HG03575 (cell line): ENCODE data around the gene SLC6A6.

Experiments used
- ATAC-seq: cut with Tn5 transposase; IDR thresholded peaks from one replicate; pipeline ENCODE4 v1.9.1; 2021; ENCODE audit not compliant: unreplicated experiment, insufficient number of reproducible peaks, low FRiP score; ENCODE audit errors: extremely low read depth

The SLC6A6 gene

DNA sequence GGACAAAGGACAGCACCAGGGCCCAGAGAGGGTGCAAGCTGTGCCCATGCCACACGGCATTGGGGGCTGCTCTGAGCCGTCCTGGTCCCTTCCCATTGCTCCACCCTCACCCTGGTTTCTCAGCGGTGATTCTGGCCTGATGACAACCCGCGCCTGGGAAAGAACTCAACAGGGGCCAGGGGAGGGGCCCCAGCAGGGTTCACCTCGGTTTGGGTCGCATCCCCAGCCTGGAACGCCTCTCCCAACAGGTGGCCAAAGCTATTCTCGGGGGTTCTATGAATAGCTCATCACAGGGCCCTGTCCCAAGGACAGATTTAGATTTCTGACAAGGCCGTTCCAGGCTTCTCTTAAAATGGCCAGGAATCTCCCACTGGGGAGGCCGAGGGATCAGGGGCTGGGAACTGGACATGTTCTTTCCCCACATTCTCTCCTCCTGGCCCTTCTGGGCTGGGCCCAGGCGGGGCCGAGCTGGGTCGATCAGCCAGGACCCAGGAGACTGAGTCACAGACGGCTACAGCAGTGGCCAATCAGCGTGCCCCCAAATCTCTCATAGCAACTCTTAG lies 119.8 kb downstream of the SLC6A6 start:
- no peak for ATAC-seq

- ATAC-seq = no peak
Observed at GRCh38 chr3:14522768-14523167, 120.4 kb downstream of the SLC6A6 start.

- no peak for ATAC-seq
Observed at GRCh38 chr3:14523792-14524191, 121.4 kb downstream of the SLC6A6 start.

DNA sequence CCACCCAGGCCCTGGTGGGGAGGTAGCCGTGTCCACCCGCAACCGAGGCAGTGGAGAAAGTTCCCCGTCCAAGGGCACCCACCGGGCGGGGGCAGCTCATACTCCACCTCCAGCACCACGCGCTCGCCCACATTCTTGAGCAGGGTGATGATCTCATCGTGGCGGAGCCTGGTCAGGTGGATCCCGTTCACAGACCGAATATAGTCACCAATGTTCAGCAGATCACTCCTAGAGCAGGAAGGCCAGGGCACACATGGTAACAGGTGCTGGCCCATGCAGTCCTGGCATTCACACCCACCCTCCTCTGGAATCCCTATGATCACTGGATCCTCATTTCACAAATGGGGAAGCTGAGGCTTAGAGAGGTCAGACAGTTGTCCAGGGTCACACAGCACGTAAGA lies 121.9 kb downstream of the SLC6A6 start:
- ATAC-seq = no peak

DNA sequence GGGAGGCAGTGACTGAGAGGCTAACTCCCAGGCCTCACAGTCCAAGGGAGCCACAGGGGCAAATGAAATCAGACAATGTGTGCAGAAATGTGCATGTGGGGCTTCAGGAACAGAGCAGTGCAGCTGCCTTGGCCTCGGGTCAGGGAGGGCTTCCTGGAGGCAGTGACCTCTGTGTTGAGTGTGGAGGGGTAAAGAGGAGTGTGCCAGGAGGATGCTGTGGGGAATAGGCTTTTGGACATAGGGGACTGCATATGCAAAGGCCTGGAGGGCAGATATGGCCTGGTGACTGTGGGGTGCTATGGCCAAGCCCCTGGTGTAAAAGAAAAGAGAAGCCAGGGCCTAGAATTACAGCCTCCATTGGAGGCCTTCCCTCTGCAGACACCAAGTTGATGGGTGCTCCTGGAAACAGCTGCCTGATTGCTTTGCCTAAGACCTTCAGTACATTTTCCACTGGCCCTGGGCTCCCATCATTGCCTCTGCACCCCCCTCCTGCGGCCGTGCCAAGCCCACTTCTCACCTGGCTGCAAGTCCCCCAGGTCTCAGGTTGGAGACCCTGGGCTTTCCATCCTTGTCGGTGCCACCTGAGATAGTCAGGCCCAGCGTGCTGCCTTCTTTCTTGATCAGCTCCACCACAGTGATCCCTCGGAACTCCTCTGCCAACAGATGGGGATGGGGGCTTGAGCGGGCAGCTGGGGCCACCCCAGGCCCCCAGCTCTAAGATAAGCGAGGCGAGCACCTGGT lies 122.7 kb downstream of the SLC6A6 start:
- ATAC-seq = no peak

- ATAC-seq = no peak
Observed at GRCh38 chr3:14525685-14526631, 123.6 kb downstream of the SLC6A6 start.

GRCh38 chr3:14528081-14528480 lies 125.7 kb downstream of the SLC6A6 start:
- ATAC-seq = no peak

- ATAC-seq = no peak
Observed at GRCh38 chr3:14531856-14532395, 129.5 kb downstream of the SLC6A6 start.

DNA sequence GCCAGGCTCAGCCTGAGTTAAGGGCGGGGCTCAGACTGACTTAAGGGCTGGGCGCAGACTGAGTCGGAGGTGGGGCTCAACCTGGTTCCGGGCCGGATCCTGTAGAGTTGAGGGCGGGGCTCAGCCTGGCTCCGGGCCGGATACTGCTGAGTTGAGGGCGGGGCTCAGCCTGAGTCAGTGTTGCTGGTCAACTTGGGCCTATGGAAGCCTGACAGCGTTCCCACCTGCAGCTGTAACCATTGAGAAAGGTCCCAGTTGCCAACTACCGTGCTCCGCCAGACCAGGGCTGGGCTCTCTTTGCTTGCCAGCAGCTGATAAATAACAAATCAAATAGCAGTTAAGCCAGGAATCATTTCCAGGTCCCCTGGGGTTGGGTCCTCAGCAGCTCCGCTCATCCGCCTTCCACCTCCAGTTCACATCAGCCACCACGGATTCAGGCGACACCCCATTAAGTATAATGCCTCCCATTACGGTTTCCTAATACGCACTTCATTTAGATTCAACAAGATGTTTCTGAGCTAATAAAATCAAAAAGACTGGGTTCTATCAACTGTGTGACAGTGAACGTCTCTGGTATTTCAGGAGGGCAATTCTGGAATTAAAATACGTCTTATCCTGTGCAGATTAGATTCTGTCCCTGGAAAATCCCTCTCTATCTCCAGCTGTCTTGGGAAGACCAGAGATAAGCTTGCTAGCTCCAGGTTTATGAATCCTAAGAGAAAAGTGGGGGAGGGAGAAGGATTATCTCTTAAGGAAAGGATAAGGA lies 130.5 kb downstream of the SLC6A6 start:
- ATAC-seq = no peak

DNA sequence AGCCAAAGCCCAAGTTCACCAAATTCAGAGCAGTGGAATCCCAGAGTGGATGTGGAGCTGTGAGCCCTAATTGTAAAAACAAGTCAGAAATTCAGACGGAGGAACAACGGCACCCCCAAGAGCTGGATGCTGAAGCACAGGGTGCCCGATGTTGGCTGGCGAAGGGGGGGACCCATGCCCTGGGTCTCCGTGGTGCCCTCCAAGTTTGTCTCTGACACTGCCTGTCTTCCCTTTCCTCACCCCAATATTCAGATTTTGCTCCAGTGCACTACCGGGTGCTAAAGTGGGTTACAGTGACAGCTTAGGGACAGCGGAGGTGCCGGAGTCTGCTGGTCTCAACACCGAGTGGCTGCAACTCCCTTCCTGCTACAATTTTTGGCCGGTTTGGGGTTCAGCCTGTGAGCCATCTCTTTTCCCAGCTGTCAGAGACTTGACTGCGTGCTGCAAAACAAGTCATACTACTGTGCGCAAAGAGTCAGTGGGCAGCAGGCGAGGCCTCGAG lies 131.1 kb downstream of the SLC6A6 start:
- ATAC-seq = no peak

DNA sequence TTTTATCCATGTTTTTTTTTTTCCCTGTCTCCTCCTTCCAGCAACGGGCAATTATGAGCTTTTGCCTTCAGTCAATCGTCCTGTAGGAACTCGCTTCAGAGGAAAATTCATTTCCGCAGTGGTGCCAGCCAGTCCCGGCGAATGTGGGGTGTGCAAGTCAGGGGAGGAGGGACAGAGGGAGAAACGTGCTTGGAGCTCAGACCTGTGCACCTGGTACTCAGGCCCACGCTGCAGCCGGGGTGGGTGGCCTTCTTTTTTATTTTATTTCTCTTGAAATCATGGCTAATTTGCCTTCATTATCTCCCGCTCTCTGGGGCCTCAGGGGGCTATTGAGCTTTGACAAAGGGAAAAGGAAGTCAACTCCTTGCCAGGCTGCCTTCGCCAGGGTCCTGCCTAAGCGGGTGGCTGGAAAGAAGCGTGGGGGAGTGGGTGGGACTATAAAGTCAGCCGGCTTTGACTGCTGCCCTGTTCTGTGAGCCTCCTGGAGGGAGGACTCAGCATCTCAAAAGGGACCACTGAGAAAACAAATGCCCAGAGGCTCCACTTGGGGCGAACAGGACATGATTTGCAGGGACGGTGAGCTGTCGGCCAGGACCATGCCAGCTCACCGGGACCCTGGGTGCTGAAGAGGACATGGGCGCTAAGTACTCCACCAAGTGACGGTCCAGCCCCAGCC lies 132.2 kb downstream of the SLC6A6 start:
- no peak for ATAC-seq

- no peak for ATAC-seq
Observed at GRCh38 chr3:14535616-14536015, 133.2 kb downstream of the SLC6A6 start.

GRCh38 chr3:14536055-14536815 lies 133.8 kb downstream of the SLC6A6 start:
- ATAC-seq = no peak

DNA sequence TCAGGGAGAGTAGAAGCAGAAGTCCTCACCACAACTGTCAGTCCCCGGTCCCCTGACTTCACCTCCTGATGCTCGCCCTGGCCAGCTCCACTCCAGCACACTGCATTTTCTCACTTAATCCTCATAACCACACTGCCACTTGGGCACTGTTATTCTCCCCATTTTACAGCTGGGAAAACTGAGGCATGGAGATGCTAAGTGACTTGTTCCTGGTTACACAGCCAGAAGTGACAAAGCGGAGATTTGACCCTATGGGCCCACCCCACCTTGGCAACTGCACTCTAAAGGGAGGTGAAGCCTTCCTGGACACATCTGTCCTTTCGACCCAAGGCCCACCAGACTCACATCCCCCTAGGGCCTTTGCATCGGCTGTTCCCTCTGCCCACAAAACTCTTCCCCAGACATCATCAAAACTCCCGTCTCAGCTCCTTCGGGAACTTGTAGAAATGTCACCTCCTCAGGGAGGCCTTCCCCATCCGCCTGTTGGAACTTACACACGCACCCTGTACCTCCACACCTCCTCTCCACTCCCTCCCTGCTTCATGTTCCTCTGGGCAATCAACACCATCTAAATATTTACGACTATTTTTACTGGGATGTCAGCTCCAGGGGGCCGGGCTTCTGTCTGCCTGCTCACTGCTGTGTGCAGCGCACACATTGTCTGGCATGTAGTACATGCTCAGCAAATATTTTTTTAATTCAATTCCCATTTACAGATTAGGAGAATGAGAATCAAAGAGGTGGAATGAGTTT lies 134.6 kb downstream of the SLC6A6 start:
- ATAC-seq = no peak

- ATAC-seq = no peak
Observed at GRCh38 chr3:14537590-14538450, 135.4 kb downstream of the SLC6A6 start.

DNA sequence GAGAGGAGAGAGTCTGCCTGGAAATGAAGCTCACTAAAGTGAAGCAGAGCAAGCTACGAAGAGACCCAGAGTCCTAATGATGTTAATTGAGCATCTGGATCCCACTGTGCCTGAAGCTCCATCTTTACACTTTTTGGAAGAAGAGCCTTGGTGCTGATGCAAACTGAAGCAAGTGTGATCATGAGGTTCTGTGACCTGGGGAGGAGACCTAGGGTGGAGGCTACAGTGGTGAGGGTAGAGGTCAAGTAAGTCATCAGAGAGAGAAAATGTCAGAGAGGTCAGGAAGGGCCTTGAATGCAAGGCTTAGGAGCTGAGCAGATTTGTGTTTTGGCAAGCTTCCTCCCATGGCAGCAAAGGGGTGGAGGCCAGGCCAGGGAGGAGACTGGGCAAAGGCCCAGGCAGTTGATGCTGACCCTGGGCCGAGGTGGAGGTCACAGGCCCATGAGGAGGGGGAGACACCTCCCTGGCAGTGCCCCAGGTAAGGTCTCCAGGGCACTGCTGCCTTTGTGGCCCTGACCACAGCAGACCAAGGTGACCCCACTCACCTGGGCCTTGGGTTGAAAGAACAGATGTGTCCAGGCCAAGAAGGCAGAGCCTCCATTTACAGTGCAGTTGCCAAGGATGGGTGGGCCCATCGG lies 136.2 kb downstream of the SLC6A6 start:
- ATAC-seq = no peak
